Keratinocyte (primary cell): ENCODE data around the gene PLEKHB2.

ENCODE experiments used
- EZH2 ChIP-seq: IDR thresholded peaks from one replicate; pipeline ENCODE4 v1.6.1; 2012; ENCODE audit warnings: inconsistent platforms, mild to moderate bottlenecking, low read length, moderate library complexity
- TF ChIP-seq, protein P1 (sequence below), 3 experiments: IDR thresholded peaks in 1 of 3; conservative IDR thresholded peaks in 1 of 3; optimal IDR thresholded peaks in 1 of 3; 2 replicates in 2 of 3; 3 replicates in 1 of 3; pipeline versions ENCODE3 to v1.5.1; 2011; ENCODE audit warnings: low read length in 3 of 3, mild to moderate bottlenecking in 3 of 3, moderate library complexity in 2 of 3, control low read depth in 1 of 3, inconsistent platforms in 1 of 3; ENCODE audit not compliant: insufficient read depth in 2 of 3; ENCODE audit errors: extremely low read depth in 1 of 3

- TF ChIP-seq, protein P1, sequence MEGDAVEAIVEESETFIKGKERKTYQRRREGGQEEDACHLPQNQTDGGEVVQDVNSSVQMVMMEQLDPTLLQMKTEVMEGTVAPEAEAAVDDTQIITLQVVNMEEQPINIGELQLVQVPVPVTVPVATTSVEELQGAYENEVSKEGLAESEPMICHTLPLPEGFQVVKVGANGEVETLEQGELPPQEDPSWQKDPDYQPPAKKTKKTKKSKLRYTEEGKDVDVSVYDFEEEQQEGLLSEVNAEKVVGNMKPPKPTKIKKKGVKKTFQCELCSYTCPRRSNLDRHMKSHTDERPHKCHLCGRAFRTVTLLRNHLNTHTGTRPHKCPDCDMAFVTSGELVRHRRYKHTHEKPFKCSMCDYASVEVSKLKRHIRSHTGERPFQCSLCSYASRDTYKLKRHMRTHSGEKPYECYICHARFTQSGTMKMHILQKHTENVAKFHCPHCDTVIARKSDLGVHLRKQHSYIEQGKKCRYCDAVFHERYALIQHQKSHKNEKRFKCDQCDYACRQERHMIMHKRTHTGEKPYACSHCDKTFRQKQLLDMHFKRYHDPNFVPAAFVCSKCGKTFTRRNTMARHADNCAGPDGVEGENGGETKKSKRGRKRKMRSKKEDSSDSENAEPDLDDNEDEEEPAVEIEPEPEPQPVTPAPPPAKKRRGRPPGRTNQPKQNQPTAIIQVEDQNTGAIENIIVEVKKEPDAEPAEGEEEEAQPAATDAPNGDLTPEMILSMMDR (optimal IDR thresholded peaks at IDR 0.05 in 1 of 3, IDR thresholded peaks at IDR 0.05 in 1 of 3, conservative IDR thresholded peaks at IDR 0.05 in 1 of 3; ENCODE audit: extremely low read depth in 1 of 3, insufficient read depth in 2 of 3, low read length in 3 of 3), result no peak
- TF ChIP-seq EZH2, result no peak
Measured at GRCh38 chr2:131077182-131077846, 27.8 kb upstream of the PLEKHB2 start.
